B cell (primary cell): ENCODE data around the gene PLEKHM3. TPM values are rescaled to one million over a fixed set of nuclear protein-coding genes. Genes with fewer than 3 reads are reported as not detected.

Experiments
- ATAC-seq: fragments of 200-7000 bp; cut with Tn5 transposase; one replicate; pipeline ENCODE4 v1.10.0; 2021; ENCODE audit warnings: low read depth, mild to moderate bottlenecking, moderate number of reproducible peaks, moderate library complexity
- CTCF ChIA-PET: fragments of 350-600 bp; sonication (Branson Sonifier 250); formaldehyde crosslinking; loops from one replicate; lab custom pipeline; 2021; ENCODE audit warnings: antibody characterized with exemption, inconsistent platforms; lab: Charles Lee
- POLR2A ChIA-PET: fragments of 350-600 bp; sonication (Branson Sonifier 250); formaldehyde crosslinking; loops from one replicate; lab custom pipeline; 2021; ENCODE audit warnings: antibody characterized with exemption; lab: Charles Lee
- DNase-seq: peaks from one replicate; pipeline ENCODE4 v3.0.0; 2013
- H2AFZ ChIP-seq: 2 replicates; pipeline ENCODE4 v1.6.1; 2012; ENCODE audit warnings: mild to moderate bottlenecking, low read depth, low read length; ENCODE audit not compliant: insufficient read depth, poor library complexity, severe bottlenecking
- H3K27ac ChIP-seq, 2 donors: 1 replicate in 1 of 2; 2 replicates in 1 of 2; pipeline ENCODE4 v1.5.1; 2012 to 2013; ENCODE audit warnings: low read length in 2 of 2, mild to moderate bottlenecking in 2 of 2, moderate library complexity in 1 of 2
- H3K27me3 ChIP-seq, 4 experiments: fragments of 200-600 bp in 1 of 4; sonication (generic) in 1 of 4; replicated peaks in 1 of 4; 1 replicate in 2 of 4; 2 replicates in 2 of 4; pipeline versions ENCODE4 v1.6.1 to v1.7.0; 2013 to 2016; ENCODE audit warnings: low read length in 3 of 4, mild to moderate bottlenecking in 2 of 4, mixed read lengths in 1 of 4, moderate library complexity in 1 of 4; ENCODE audit not compliant: insufficient read depth in 4 of 4, control insufficient read depth in 3 of 4; ENCODE audit errors: control extremely low read depth in 1 of 4
- H3K36me3 ChIP-seq, 2 experiments: replicated peaks in 1 of 2; 1 replicate in 1 of 2; 2 replicates in 1 of 2; pipeline versions ENCODE4 v1.6.1 to v1.7.1; 2013; ENCODE audit warnings: low read length in 1 of 2; ENCODE audit not compliant: insufficient read depth in 2 of 2, control insufficient read depth in 1 of 2; ENCODE audit errors: control extremely low read depth in 1 of 2, extremely low read depth in 1 of 2
- H3K4me1 ChIP-seq, 2 donors: fragments of 200-600 bp in 1 of 2; sonication (generic) in 1 of 2; 1 replicate in 1 of 2; 2 replicates in 1 of 2; pipeline versions ENCODE4 v1.5.1 to v1.6.1; 2013 to 2017; ENCODE audit warnings: low read length in 2 of 2; ENCODE audit not compliant: control insufficient read depth in 2 of 2, insufficient read depth in 2 of 2
- H3K4me2 ChIP-seq: replicated peaks from 2 replicates; pipeline ENCODE3; 2012; ENCODE audit warnings: mild to moderate bottlenecking, low read depth, low read length; ENCODE audit not compliant: poor library complexity, severe bottlenecking
- H3K4me3 ChIP-seq, 5 experiments: fragments of 200-600 bp in 1 of 5; sonication (generic) in 1 of 5; 1 replicate in 3 of 5; 2 replicates in 2 of 5; pipeline versions ENCODE4 v1.5.1 to v1.7.0; 2011 to 2016; ENCODE audit warnings: low read length in 4 of 5, mild to moderate bottlenecking in 4 of 5, low read depth in 2 of 5, control low read depth in 1 of 5, moderate library complexity in 1 of 5; ENCODE audit not compliant: insufficient read depth in 1 of 5; ENCODE audit errors: control extremely low read depth in 1 of 5, extremely low read depth in 1 of 5
- H3K79me2 ChIP-seq: fragments of 200-600 bp; sonication (generic); one replicate; pipeline ENCODE4 v1.6.0; 2016; ENCODE audit warnings: low read length; ENCODE audit not compliant: control insufficient read depth, insufficient read depth
- H3K9ac ChIP-seq: fragments of 200-600 bp; sonication (generic); 2 replicates; pipeline ENCODE4 v1.6.1; 2017; ENCODE audit warnings: mild to moderate bottlenecking, low read length, moderate library complexity
- H3K9me3 ChIP-seq, 3 donors: one replicate each; pipeline versions ENCODE4 v1.6.1 to v1.7.1; 2013; ENCODE audit warnings: low read length in 2 of 3; ENCODE audit not compliant: control insufficient read depth in 2 of 3, insufficient read depth in 1 of 3; ENCODE audit errors: control extremely low read depth in 1 of 3
- H4K20me1 ChIP-seq: 2 replicates; pipeline ENCODE4 v1.6.0; 2012; ENCODE audit warnings: mild to moderate bottlenecking, low read length; ENCODE audit not compliant: insufficient read depth, control insufficient read depth, poor library complexity, severe bottlenecking
- H3K27ac Mint-ChIP-seq: one replicate; pipeline ENCODE4 v1.8.0; 2021; ENCODE audit warnings: mixed read lengths
- H3K27me3 Mint-ChIP-seq: one replicate; pipeline ENCODE4 v1.8.0; 2021; ENCODE audit warnings: mixed read lengths
- H3K4me1 Mint-ChIP-seq: one replicate; pipeline ENCODE4 v1.8.0; 2021; ENCODE audit warnings: mixed read lengths
- H3K4me3 Mint-ChIP-seq: one replicate; pipeline ENCODE4 v1.8.0; 2021; ENCODE audit warnings: mixed read lengths
- H3K9me3 Mint-ChIP-seq: one replicate; pipeline ENCODE4 v1.8.0; 2022; ENCODE audit warnings: mixed read lengths; ENCODE audit not compliant: insufficient read depth
- CTCF ChIP-seq: fragments of 200-600 bp; IDR thresholded peaks from one replicate; pipeline ENCODE4 v1.8.0; 2022; ENCODE audit warnings: antibody characterized with exemption, mild to moderate bottlenecking
- EZH2 ChIP-seq: IDR thresholded peaks from 2 replicates; pipeline ENCODE4 v1.6.1; 2012; ENCODE audit warnings: borderline replicate concordance, low read depth, mild to moderate bottlenecking, moderate library complexity, low read length; ENCODE audit not compliant: insufficient read depth, poor library complexity, severe bottlenecking
- WGBS: methylation state at CpG from one replicate; pipeline ENCODE4 v1.1.5; 2013; ENCODE audit warnings: missing lambda C conversion rate; ENCODE audit not compliant: insufficient coverage; 5-methylcytosine and 5-hydroxymethylcytosine counted together
- intact Hi-C: fragments of 100-400 bp; cut with micrococcal nuclease; formaldehyde crosslinking; loops from one replicate; pipeline ENCODE4 v1.10.0; 2022
- polyA plus RNA-seq: library from polyadenylated mRNA; depleted of rRNA; stranded (reverse); fragments of >200 nt; gene quantifications from 2 replicates; pipeline ENCODE4 v1.2.3, GENCODE V29; 2012
- total RNA-seq, 2 donors: library from RNA; stranded (reverse); fragments of 120-200 nt in 1 of 2; gene quantifications; 1 replicate in 1 of 2; 2 replicates in 1 of 2; pipeline versions ENCODE4 v1.2.3 to v1.2.4, GENCODE V29; 2013 to 2022

PLEKHM3 gene
- total and polyA plus RNA-seq, 2 donors (not counting 1 experiment from before 2014, with no cell fraction given) = 4.0 to 17.7 TPM

- Histone ChIP-seq H3K36me3 (no peaks in the 10 kb centered on the region), H2AFZ (no peak overlapping the region), H3K4me2 (no peak overlapping the region), H3K27ac (no peak overlapping the region), H3K4me3 (no peak overlapping the region), H3K79me2 (no peaks in the 10 kb centered on the region), H3K9ac (no peak overlapping the region), H3K9me3 (no peaks in the 10 kb centered on the region), H3K4me1 (no peaks in the 10 kb centered on the region), H3K27me3 (no peaks in the 10 kb centered on the region), H4K20me1 (no peaks in the 10 kb centered on the region)
- ChIA-PET CTCF (no interaction called here), POLR2A (no interaction called here)
- TF ChIP-seq CTCF (no peak), EZH2 (no peak)
- Mint-ChIP-seq H3K27me3 (no peaks in the 10 kb centered on the region), H3K27ac (no peak overlapping the region), H3K4me3 (no peak overlapping the region), H3K9me3 (no peaks in the 10 kb centered on the region), H3K4me1 (peaks cover 5% of the 10 kb centered on the region)
- DNase-seq (no peak), ATAC-seq (no peak)
- intact Hi-C loops = no loop called here
- 98% methylated on average over 4 of the region's 4 CpGs for WGBS
These were observed 176.8 kb downstream of the PLEKHM3 start for GRCh38 chr2:207848545-207848928.

DNA sequence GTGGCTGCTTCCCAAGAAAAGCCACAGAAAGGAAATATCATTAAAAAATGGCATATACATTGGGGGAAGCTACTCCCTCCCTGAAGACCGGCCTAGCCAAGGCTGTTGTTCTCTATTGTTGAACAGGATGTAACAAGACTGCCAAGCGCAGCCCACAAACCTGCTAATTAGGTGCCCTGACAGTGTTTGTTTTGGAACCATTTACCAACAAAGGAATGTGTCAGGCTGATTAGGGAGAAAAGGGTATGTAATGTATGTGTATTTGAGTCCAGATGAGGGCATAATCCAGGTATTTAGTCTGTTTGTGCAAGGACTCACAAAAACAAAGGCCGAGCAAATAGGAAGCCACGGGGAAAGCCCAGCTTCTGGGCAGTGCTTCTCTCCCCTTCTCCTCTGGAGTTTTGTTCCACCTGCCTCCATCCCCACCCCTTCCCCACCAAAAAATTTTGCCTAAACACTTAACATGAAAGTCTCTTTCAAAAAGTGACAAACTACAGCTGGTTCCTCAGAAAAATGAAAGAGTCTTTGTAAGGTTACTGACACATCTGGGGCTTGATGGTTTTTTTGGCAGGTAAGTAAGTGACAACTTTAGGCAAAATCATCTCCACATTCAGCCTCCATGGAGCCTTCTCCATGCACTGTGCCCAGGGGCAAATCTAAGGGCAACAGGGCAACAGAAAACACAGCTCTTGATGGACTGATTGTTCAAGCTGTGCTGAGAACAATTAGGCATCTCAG, 177.4 kb downstream of the PLEKHM3 start:
- H2AFZ ChIP-seq = no peak overlapping the region
- no peak overlapping the region for H3K4me3 Mint-ChIP-seq
- no peaks in the 10 kb centered on the region for H3K9me3 ChIP-seq
- no peaks in the 10 kb centered on the region for H4K20me1 ChIP-seq
- no peak for DNase-seq
- no peaks in the 10 kb centered on the region for H3K27me3 ChIP-seq
- H3K9me3 Mint-ChIP-seq = no peaks in the 10 kb centered on the region
- no peaks in the 10 kb centered on the region for H3K79me2 ChIP-seq
- no peak overlapping the region for H3K9ac ChIP-seq
- no peak for ATAC-seq
- WGBS = 62% methylated on average over 4 of the region's 4 CpGs
- no peak overlapping the region for H3K4me3 ChIP-seq
- H3K27me3 Mint-ChIP-seq = no peaks in the 10 kb centered on the region
- no peak overlapping the region for H3K27ac Mint-ChIP-seq
- CTCF ChIA-PET = no interaction called here
- no peaks in the 10 kb centered on the region for H3K36me3 ChIP-seq
- POLR2A ChIA-PET = no interaction called here
- H3K27ac ChIP-seq = no peak overlapping the region
- H3K4me2 ChIP-seq = no peak overlapping the region
- H3K4me1 ChIP-seq = no peaks in the 10 kb centered on the region
- TF ChIP-seq CTCF (no peak), EZH2 (no peak)
- intact Hi-C loops = no loop called here
- peaks cover 5% of the 10 kb centered on the region for H3K4me1 Mint-ChIP-seq
